OCI-LY3 (cell line): ENCODE data around the gene SLC30A4.
A peak's percentile ranks its signal among the peaks of the same experiment; 100 is the strongest.

ENCODE experiments used
- H2AFZ ChIP-seq: fragments of 200-600, 300-600 bp; shearing (Covaris generic); 2 replicates; pipeline ENCODE4 v1.6.0; 2014; ENCODE audit warnings: antibody characterized with exemption, low read depth, low read length
- H3K27ac ChIP-seq: fragments of 200-600, 300-600 bp; sonication (generic); 2 replicates; pipeline ENCODE4 v1.5.1; 2014; ENCODE audit warnings: mild to moderate bottlenecking, low read length, moderate library complexity, mixed read lengths
- H3K27me3 ChIP-seq: fragments of 200-600, 300-600 bp; sonication (generic); 2 replicates; pipeline ENCODE4 v1.6.1; 2014; ENCODE audit warnings: low read depth, low read length, mixed read lengths
- H3K36me3 ChIP-seq: fragments of 200-600, 300-600 bp; sonication (generic); replicated peaks from 2 replicates; pipeline ENCODE3; 2014; ENCODE audit warnings: low read depth, low read length, mixed read lengths
- H3K4me1 ChIP-seq: fragments of 300-600, 200-600 bp; sonication (generic); 2 replicates; pipeline ENCODE4 v1.6.1; 2014; ENCODE audit warnings: low read length, mixed read lengths
- H3K4me2 ChIP-seq: fragments of 200-600, 300-600 bp; sonication (generic); 2 replicates; pipeline ENCODE4 v1.6.1; 2014; ENCODE audit warnings: low read length, mixed read lengths
- H3K4me3 ChIP-seq: fragments of 300-600, 200-600 bp; sonication (generic); 2 replicates; pipeline ENCODE4 v1.5.1; 2014; ENCODE audit warnings: antibody characterized with exemption, mild to moderate bottlenecking, low read length, moderate library complexity
- H3K79me2 ChIP-seq: fragments of 300-600, 200-600 bp; shearing (Covaris generic); 2 replicates; pipeline ENCODE4 v1.6.1; 2014; ENCODE audit warnings: mild to moderate bottlenecking, low read length, mixed read lengths
- H3K9ac ChIP-seq: fragments of 300-600, 200-600 bp; shearing (Covaris generic); 2 replicates; pipeline ENCODE4 v1.6.0; 2014; ENCODE audit warnings: mild to moderate bottlenecking, low read length, moderate library complexity
- H3K9me3 ChIP-seq: fragments of 200-600, 300-600 bp; shearing (Covaris generic); 2 replicates; pipeline ENCODE4 v1.6.1; 2014; ENCODE audit warnings: low read length, mixed read lengths; ENCODE audit not compliant: insufficient read depth
- H4K20me1 ChIP-seq: fragments of 200-600, 300-600 bp; sonication (generic); 2 replicates; pipeline ENCODE4 v1.6.1; 2016; ENCODE audit warnings: low read length, mixed read lengths; ENCODE audit not compliant: insufficient read depth
- EZH2phosphoT487 ChIP-seq: fragments of 200-600 bp; shearing (Covaris generic); IDR thresholded peaks from 2 replicates; pipeline ENCODE4 v1.6.1; 2018; ENCODE audit warnings: antibody characterized with exemption, mixed run types, low read depth
- TF ChIP-seq, protein P1 (sequence below): fragments of 200-600, 300-600 bp; sonication (generic); IDR thresholded peaks from 2 replicates; pipeline ENCODE4 v1.5.1; 2014; ENCODE audit warnings: antibody characterized with exemption, low read length, low read depth

Gene SLC30A4

DNA sequence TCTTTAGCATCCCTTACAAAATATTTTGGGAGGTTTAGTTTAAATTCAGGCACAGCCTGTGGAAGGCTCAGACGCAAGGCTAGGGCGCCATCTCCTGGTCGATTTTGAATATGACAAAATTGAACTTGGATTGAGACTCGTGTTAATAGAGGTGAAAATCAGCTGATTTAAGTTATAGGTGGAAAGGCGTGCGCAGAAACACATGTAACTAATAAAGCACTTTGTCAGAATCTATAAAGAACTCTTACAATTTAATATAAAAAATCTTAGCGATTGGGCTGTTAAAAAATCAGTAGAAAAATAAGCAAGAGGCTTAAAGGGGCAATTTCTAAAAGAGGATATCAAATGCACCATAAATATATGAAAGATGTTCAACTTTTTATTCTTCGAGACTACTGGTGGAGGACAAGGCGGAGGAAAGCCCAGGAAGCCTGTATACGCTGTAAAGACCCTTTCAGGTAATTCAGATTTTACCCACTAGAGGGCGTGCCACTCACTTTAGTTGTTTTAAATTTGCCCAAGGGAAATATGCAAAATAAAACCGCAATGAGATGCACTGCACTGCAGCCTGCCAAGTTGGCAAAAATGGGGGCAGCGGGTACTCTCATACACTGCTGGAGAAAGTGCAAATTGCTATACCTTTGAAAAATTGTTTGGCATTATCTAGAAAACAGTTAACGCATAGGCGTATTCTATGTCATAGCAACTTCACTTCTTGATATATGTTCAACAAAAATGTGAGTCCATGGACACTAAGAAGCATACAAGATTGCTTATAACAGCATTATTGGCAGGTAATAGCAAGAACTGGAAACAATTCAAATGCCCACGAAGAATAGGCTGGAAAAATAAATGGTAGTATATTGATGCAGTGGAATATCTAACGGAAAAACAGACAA is 64.7 kb downstream of the SLC30A4 start:
- Histone ChIP-seq H3K9ac (peak overlapping the region; percentile 56), H3K36me3 (no peaks in the 10 kb centered on the region), H3K27ac (peak overlapping the region; percentile 52), H3K4me2 (peak overlapping the region; percentile 98), H3K9me3 (no peaks in the 10 kb centered on the region), H2AFZ (peak overlapping the region; percentile 76), H3K4me3 (peak overlapping the region; percentile 72), H4K20me1 (no peaks in the 10 kb centered on the region), H3K79me2 (no peaks in the 10 kb centered on the region), H3K27me3 (peaks cover 7% of the 10 kb centered on the region; the same call in 1 of the 2 replicates), H3K4me1 (peaks cover 45% of the 10 kb centered on the region)
- TF ChIP-seq EZH2phosphoT487 = no peak
- TF ChIP-seq, protein P1, sequence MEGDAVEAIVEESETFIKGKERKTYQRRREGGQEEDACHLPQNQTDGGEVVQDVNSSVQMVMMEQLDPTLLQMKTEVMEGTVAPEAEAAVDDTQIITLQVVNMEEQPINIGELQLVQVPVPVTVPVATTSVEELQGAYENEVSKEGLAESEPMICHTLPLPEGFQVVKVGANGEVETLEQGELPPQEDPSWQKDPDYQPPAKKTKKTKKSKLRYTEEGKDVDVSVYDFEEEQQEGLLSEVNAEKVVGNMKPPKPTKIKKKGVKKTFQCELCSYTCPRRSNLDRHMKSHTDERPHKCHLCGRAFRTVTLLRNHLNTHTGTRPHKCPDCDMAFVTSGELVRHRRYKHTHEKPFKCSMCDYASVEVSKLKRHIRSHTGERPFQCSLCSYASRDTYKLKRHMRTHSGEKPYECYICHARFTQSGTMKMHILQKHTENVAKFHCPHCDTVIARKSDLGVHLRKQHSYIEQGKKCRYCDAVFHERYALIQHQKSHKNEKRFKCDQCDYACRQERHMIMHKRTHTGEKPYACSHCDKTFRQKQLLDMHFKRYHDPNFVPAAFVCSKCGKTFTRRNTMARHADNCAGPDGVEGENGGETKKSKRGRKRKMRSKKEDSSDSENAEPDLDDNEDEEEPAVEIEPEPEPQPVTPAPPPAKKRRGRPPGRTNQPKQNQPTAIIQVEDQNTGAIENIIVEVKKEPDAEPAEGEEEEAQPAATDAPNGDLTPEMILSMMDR = peak; percentile 75

DNA sequence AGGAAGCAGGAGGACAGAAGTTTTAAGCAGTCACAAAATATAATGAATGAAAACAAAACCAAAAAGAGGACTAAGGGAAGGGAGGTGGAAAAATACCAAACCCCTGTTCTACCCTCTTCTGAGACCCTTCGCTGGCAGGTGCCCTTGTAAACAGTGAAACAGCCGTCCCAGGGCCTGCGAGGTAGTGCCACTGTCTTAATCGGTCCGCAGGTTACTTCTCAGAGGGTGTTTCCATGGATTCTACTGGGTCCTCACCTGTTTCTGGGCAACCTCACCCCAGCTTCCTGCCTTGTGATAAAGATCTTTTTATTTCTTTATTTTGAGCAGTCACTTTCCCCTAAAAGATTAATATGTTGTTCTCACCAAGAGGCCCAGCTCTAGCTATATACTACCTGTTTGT is 65.3 kb downstream of the SLC30A4 start:
- Histone ChIP-seq H2AFZ (peak overlapping the region; percentile 76), H3K9ac (peak overlapping the region; percentile 18; the same call in 1 of the 2 replicates), H4K20me1 (no peaks in the 10 kb centered on the region), H3K9me3 (no peaks in the 10 kb centered on the region), H3K27ac (0 out of 2 replicates have a peak overlapping the region, but pooled peaks have one; percentile 14), H3K79me2 (no peaks in the 10 kb centered on the region), H3K4me3 (peak overlapping the region; percentile 72), H3K4me2 (peak overlapping the region; percentile 98), H3K4me1 (peaks cover 45% of the 10 kb centered on the region), H3K27me3 (peaks cover 7% of the 10 kb centered on the region; the same call in 1 of the 2 replicates), H3K36me3 (no peaks in the 10 kb centered on the region)
- TF ChIP-seq, protein P1 = no peak
- no peak for TF ChIP-seq EZH2phosphoT487

DNA sequence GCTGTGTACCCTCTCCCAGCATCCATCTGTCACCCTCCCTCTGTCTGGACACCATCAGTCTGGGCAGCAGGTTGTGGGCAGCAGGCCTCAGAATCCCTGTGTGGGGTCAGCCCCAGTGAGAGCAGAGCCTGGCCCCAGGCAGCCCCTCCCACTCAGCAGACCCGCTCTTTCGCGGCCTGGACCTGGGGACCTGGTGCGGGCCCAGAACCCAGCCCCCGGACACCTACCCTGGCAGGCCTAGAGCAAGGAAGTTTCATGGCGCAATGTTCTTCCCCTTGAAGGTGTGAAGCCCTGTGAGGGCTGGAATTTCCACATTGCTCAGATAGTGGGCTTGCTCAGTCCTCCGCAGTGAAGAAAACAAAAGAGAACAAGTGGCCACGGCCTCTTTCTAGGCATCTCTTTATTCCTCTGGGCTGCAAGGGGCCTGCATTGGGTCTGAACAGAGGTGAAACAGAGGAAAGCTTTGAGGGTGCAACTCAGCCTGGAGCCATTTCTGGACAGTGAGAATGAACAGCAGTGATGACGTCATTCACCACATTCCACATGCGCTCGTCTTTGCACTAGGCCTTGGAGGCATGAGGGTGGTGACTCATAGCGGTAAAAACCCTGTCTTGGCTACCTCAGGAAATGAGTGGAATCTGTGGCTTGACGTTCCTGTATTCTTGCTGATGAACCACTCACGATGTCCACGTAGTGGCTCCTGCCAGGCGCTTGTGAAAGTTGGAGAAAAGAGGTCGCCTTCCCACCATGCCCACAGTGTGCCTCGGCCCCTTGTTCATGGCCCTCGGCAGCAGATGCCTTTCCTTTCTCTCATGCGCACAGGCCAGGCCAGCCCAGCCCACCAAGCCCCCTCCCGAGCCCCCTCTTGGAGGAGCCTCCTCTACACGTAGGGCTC is 66.1 kb downstream of the SLC30A4 start:
- Histone ChIP-seq H3K27me3 (peaks cover 12% of the 10 kb centered on the region; the same call in 1 of the 2 replicates), H3K4me3 (peak overlapping the region; percentile 72), H3K27ac (no peak overlapping the region), H2AFZ (peak overlapping the region; percentile 14; the same call in 1 of the 2 replicates), H3K9ac (peak overlapping the region; percentile 18; the same call in 1 of the 2 replicates), H4K20me1 (no peaks in the 10 kb centered on the region), H3K79me2 (no peaks in the 10 kb centered on the region), H3K9me3 (no peaks in the 10 kb centered on the region), H3K36me3 (no peaks in the 10 kb centered on the region), H3K4me2 (peak overlapping the region; percentile 98), H3K4me1 (peaks cover 45% of the 10 kb centered on the region)
- TF ChIP-seq EZH2phosphoT487 = no peak
- TF ChIP-seq, protein P1 = no peak

DNA sequence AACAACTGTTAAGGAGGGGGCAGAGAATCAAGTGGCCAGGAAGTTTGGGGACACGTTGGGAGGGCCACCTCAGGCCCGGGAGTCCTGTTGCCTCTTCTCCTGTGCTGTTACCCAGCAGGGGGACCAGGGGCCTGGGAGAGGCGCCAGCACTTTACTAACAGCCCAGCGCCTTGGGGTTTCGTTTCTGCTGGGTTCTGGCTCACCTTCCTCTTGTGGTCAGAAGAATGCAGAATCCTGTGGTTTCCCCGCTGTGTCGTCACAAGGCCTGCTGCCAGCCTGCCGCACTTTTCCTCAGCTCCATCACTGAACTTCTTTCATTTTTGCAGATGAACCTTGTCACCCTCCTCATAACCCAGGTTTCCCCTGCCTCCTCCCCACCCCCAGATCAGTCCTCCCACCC is 67.7 kb downstream of the SLC30A4 start:
- Histone ChIP-seq H3K9ac (peak overlapping the region; percentile 8; the same call in 1 of the 2 replicates), H3K36me3 (no peaks in the 10 kb centered on the region), H3K9me3 (no peaks in the 10 kb centered on the region), H4K20me1 (no peaks in the 10 kb centered on the region), H3K4me2 (peak overlapping the region; percentile 88), H3K4me3 (peak overlapping the region; percentile 63), H3K4me1 (peaks cover 45% of the 10 kb centered on the region), H3K27me3 (peaks cover 15% of the 10 kb centered on the region; the same call in 1 of the 2 replicates), H3K79me2 (no peaks in the 10 kb centered on the region), H3K27ac (peak overlapping the region; percentile 14; the same call in 1 of the 2 replicates), H2AFZ (no peak overlapping the region)
- no peak for TF ChIP-seq EZH2phosphoT487
- TF ChIP-seq, protein P1 = no peak
